ENCODE results near the gene KLRF1.
"Not testable (repeated sequence)": the region's sequence is repeated elsewhere in the genome, so short reads cannot be mapped to it uniquely, and the experiment has no call there.

Gene KLRF1

GRCh38 chr12:9867531-9867930 is 40.2 kb downstream of the KLRF1 start:
- peaks cover 24 to 49% of the 10 kb centered on the region in 2 donors for H3K4me1 Mint-ChIP-seq (ENCODE audit: low read depth in 2 of 2)
- H3K4me3 Mint-ChIP-seq: peak overlapping the region; percentile 83 to 99
- no peak for ATAC-seq (replicated peaks)
- H3K9me3 Mint-ChIP-seq: peaks cover 5 to 13% of the 10 kb centered on the region in 2 donors
- H3K27me3 Mint-ChIP-seq: no peaks in the 10 kb centered on the region
- H3K27ac Mint-ChIP-seq: peak overlapping the region; percentile 90 to 95
- DNase-seq: no peak
- peaks cover 38% of the 10 kb centered on the region for H3K36me3 Mint-ChIP-seq (ENCODE audit: insufficient read depth)

- ATAC-seq (replicated peaks) (no peak), DNase-seq (no peak)
- Mint-ChIP-seq H3K4me3 (peak overlapping the region; percentile 83 to 99), H3K27ac (peak overlapping the region; percentile 95 to 100), H3K4me1 (ENCODE audit: low read depth in 2 of 2) (peaks cover 16 to 41% of the 10 kb centered on the region in 2 donors), H3K36me3 (ENCODE audit: insufficient read depth) (peaks cover 30% of the 10 kb centered on the region), H3K9me3 (peaks cover 5% of the 10 kb centered on the region in 2 donors), H3K27me3 (no peaks in the 10 kb centered on the region)
Measured at GRCh38 chr12:9868311-9868801, 41.1 kb downstream of the KLRF1 start.

- peak overlapping the region; percentile 95 to 100 for H3K27ac Mint-ChIP-seq
- peaks cover 26% of the 10 kb centered on the region for H3K36me3 Mint-ChIP-seq (ENCODE audit: insufficient read depth)
- ATAC-seq (replicated peaks) (no peak), DNase-seq (no peak)
- H3K4me3 Mint-ChIP-seq: peak overlapping the region; percentile 83 to 99
- H3K27me3 Mint-ChIP-seq: no peaks in the 10 kb centered on the region
- peaks cover 0 to under 1% of the 10 kb centered on the region in 2 donors for H3K9me3 Mint-ChIP-seq
- H3K4me1 Mint-ChIP-seq (ENCODE audit: low read depth in 2 of 2): peaks cover 11 to 35% of the 10 kb centered on the region in 2 donors
Measured at GRCh38 chr12:9868951-9869306, 41.6 kb downstream of the KLRF1 start.

GRCh38 chr12:9869307-9870161 is 42.3 kb downstream of the KLRF1 start, which contains the start of gene CLEC2B:
CLEC2B (minus strand) TSS chr12:9869354.
- no peaks in the 10 kb centered on the region for H3K27me3 Mint-ChIP-seq
- peaks cover 7 to 29% of the 10 kb centered on the region in 2 donors for H3K4me1 Mint-ChIP-seq (ENCODE audit: low read depth in 2 of 2)
- no peaks in the 10 kb centered on the region for H3K9me3 Mint-ChIP-seq
- H3K27ac Mint-ChIP-seq: peak within 1 kb of the TSS; percentile 95 to 100
- peak within 1 kb of the TSS; percentile 83 to 99 for H3K4me3 Mint-ChIP-seq
- peaks cover 26% of the 10 kb centered on the region for H3K36me3 Mint-ChIP-seq (ENCODE audit: insufficient read depth)
- DNase-seq (peak in 2 of 3 experiments; percentile 14 to 30), ATAC-seq (replicated peaks) (peak; percentile 75)

GRCh38 chr12:9870286-9870866 is 43.1 kb downstream of the KLRF1 start:
- Mint-ChIP-seq H3K27me3 (no peaks in the 10 kb centered on the region), H3K9me3 (no peaks in the 10 kb centered on the region), H3K36me3 (ENCODE audit: insufficient read depth) (peaks cover 26% of the 10 kb centered on the region), H3K27ac (peak overlapping the region; percentile 95 to 100), H3K4me3 (peak overlapping the region; percentile 83 to 99), H3K4me1 (ENCODE audit: low read depth in 2 of 2) (peaks cover 6 to 22% of the 10 kb centered on the region in 2 donors)
- ATAC-seq (replicated peaks) (no peak), DNase-seq (no peak)

GRCh38 chr12:9872162-9872561 is 44.9 kb downstream of the KLRF1 start:
- no peaks in the 10 kb centered on the region for H3K9me3 Mint-ChIP-seq
- peaks cover 16% of the 10 kb centered on the region for H3K36me3 Mint-ChIP-seq (ENCODE audit: insufficient read depth)
- peaks cover 4 to 18% of the 10 kb centered on the region in 2 donors for H3K4me1 Mint-ChIP-seq (ENCODE audit: low read depth in 2 of 2)
- H3K27ac Mint-ChIP-seq: no peak overlapping the region
- H3K4me3 Mint-ChIP-seq: no peak overlapping the region
- DNase-seq (no peak), ATAC-seq (replicated peaks) (no peak)
- H3K27me3 Mint-ChIP-seq: no peaks in the 10 kb centered on the region

GRCh38 chr12:9872742-9873141 is 45.5 kb downstream of the KLRF1 start:
- DNase-seq (no peak), ATAC-seq (replicated peaks) (no peak)
- Mint-ChIP-seq H3K4me3 (no peak overlapping the region), H3K9me3 (no peaks in the 10 kb centered on the region), H3K27me3 (no peaks in the 10 kb centered on the region), H3K27ac (no peak overlapping the region), H3K4me1 (ENCODE audit: low read depth in 2 of 2) (peaks cover 4 to 18% of the 10 kb centered on the region in 2 donors), H3K36me3 (ENCODE audit: insufficient read depth) (peaks cover 12% of the 10 kb centered on the region)

GRCh38 chr12:9876120-9876519 is 48.8 kb downstream of the KLRF1 start:
- not testable (repeated sequence) for H3K4me1 Mint-ChIP-seq (ENCODE audit: low read depth in 2 of 2); H3K27ac Mint-ChIP-seq; H3K36me3 Mint-ChIP-seq (ENCODE audit: insufficient read depth); H3K27me3 Mint-ChIP-seq; ATAC-seq (replicated peaks); H3K9me3 Mint-ChIP-seq; H3K4me3 Mint-ChIP-seq; DNase-seq

- no peaks in the 10 kb centered on the region for H3K9me3 Mint-ChIP-seq
- H3K4me1 Mint-ChIP-seq (ENCODE audit: low read depth in 2 of 2): peaks cover 2 to 4% of the 10 kb centered on the region in 2 donors
- ATAC-seq (replicated peaks) (no peak), DNase-seq (no peak)
- H3K27me3 Mint-ChIP-seq: no peaks in the 10 kb centered on the region
- H3K4me3 Mint-ChIP-seq: no peak overlapping the region
- H3K36me3 Mint-ChIP-seq (ENCODE audit: insufficient read depth): no peaks in the 10 kb centered on the region
- H3K27ac Mint-ChIP-seq: no peak overlapping the region
Measured at GRCh38 chr12:9880532-9881078, 53.3 kb downstream of the KLRF1 start.

- Mint-ChIP-seq H3K27me3 (no peaks in the 10 kb centered on the region), H3K36me3 (ENCODE audit: insufficient read depth) (no peaks in the 10 kb centered on the region), H3K27ac (no peak within 1 kb of the TSS), H3K4me1 (ENCODE audit: low read depth in 2 of 2) (peaks cover 2 to 4% of the 10 kb centered on the region in 2 donors), H3K4me3 (no peak within 1 kb of the TSS), H3K9me3 (no peaks in the 10 kb centered on the region)
- ATAC-seq (replicated peaks) (no peak), DNase-seq (no peak)
Measured at GRCh38 chr12:9881246-9881645, 54.0 kb downstream of the KLRF1 start, which contains the start of gene KLRF2. KLRF2 (plus strand) TSS chr12:9881489; CDS start chr12:9881596, 107 bp downstream.

GRCh38 chr12:9881988-9882387 is 54.7 kb downstream of the KLRF1 start:
- Mint-ChIP-seq H3K36me3 (ENCODE audit: insufficient read depth) (no peaks in the 10 kb centered on the region), H3K27ac (no peak overlapping the region), H3K9me3 (no peaks in the 10 kb centered on the region), H3K4me3 (no peak overlapping the region), H3K4me1 (ENCODE audit: low read depth in 2 of 2) (peaks cover 2 to 4% of the 10 kb centered on the region in 2 donors), H3K27me3 (no peaks in the 10 kb centered on the region)
- ATAC-seq (replicated peaks) (no peak), DNase-seq (no peak)

- Mint-ChIP-seq H3K9me3 (no peaks in the 10 kb centered on the region), H3K4me3 (no peak overlapping the region), H3K27ac (no peak overlapping the region), H3K27me3 (no peaks in the 10 kb centered on the region), H3K36me3 (ENCODE audit: insufficient read depth) (no peaks in the 10 kb centered on the region), H3K4me1 (ENCODE audit: low read depth in 2 of 2) (peaks cover 2 to 4% of the 10 kb centered on the region in 2 donors)
- ATAC-seq (replicated peaks) (no peak), DNase-seq (no peak)
Measured at GRCh38 chr12:9883175-9883574, 55.9 kb downstream of the KLRF1 start.

GRCh38 chr12:9888665-9889273 is 61.5 kb downstream of the KLRF1 start:
- Mint-ChIP-seq H3K4me3 (peak overlapping the region in 1 of 2 donors; percentile 22), H3K27me3 (no peaks in the 10 kb centered on the region), H3K4me1 (ENCODE audit: low read depth in 2 of 2) (peaks cover 6 to 11% of the 10 kb centered on the region in 2 donors), H3K27ac (peak overlapping the region; percentile 74 to 83), H3K9me3 (no peaks in the 10 kb centered on the region), H3K36me3 (ENCODE audit: insufficient read depth) (peaks cover 5% of the 10 kb centered on the region)
- DNase-seq (no peak), ATAC-seq (replicated peaks) (peak; percentile 72)
